Transverse colon (tissue), 4 donors: ENCODE data around the gene ZNF446.

ENCODE experiments used
- EP300 ChIP-seq: sonication (generic); formaldehyde crosslinking; IDR thresholded peaks from one replicate; pipeline ENCODE4 v1.6.1; 2017; ENCODE audit warnings: antibody characterized with exemption, low read depth
- POLR2A ChIP-seq: fragments of 450-650 bp; IDR thresholded peaks from one replicate; pipeline ENCODE4 v1.6.1; 2016; ENCODE audit warnings: antibody characterized with exemption, mild to moderate bottlenecking, moderate library complexity
- POLR2AphosphoS5 ChIP-seq, 3 donors: sonication (generic); formaldehyde crosslinking; IDR thresholded peaks; one replicate each; pipeline ENCODE4 v1.6.1; 2016; ENCODE audit warnings: antibody characterized with exemption in 3 of 3
- TF ChIP-seq, protein P1 (sequence below), 5 experiments: fragments of 200-600 bp in 3 of 5; fragments of 450-650 bp in 2 of 5; sonication (generic) in 3 of 5; IDR thresholded peaks; 1 replicate in 2 of 5; 2 replicates in 3 of 5; pipeline ENCODE4 v1.5.1; 2016 to 2017; ENCODE audit warnings: antibody characterized with exemption in 5 of 5, inconsistent platforms in 3 of 5, mild to moderate bottlenecking in 2 of 5, moderate library complexity in 1 of 5

DNA sequence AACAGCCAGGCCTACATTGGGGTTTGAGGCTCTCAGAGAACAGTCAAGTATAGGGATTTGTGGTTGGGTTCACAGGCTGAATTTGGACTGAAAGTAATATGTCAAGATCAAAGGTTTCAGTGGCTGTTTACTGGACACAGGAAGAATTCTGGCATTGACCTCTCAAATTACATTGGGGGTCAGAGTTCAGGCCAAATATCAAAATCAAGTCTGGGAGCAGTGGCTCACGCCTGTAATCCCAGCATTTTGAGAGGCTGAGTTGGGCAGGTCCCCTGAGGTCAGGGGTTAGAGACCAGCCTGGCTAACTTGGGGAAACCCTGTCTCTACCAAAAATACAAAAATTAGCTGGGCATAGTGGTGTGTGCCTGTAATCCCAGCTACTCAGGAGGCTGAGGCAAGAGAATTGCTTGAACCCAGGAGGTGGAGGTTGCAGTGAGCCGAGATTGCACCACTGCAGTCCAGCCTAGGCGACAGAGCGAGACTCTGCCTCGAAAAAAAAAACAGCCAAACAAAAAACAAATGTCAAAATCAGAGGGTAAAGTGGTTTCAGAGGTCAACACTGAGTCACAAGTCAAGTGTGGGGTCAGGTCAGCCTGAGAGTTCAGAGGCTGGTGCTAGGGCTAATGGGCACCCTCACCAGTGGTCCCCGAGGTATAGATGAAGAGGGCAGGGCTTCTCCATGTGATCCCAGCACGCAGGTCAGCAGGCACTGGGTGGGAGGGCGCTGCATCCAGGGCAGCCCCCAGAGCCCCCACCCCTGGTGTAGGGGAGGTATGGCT lies 34.1 kb downstream of the ZNF446 start:
- TF ChIP-seq, protein P1, sequence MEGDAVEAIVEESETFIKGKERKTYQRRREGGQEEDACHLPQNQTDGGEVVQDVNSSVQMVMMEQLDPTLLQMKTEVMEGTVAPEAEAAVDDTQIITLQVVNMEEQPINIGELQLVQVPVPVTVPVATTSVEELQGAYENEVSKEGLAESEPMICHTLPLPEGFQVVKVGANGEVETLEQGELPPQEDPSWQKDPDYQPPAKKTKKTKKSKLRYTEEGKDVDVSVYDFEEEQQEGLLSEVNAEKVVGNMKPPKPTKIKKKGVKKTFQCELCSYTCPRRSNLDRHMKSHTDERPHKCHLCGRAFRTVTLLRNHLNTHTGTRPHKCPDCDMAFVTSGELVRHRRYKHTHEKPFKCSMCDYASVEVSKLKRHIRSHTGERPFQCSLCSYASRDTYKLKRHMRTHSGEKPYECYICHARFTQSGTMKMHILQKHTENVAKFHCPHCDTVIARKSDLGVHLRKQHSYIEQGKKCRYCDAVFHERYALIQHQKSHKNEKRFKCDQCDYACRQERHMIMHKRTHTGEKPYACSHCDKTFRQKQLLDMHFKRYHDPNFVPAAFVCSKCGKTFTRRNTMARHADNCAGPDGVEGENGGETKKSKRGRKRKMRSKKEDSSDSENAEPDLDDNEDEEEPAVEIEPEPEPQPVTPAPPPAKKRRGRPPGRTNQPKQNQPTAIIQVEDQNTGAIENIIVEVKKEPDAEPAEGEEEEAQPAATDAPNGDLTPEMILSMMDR (IDR thresholded peaks at IDR 0.05), result no peak
- TF ChIP-seq POLR2AphosphoS5 (IDR thresholded peaks at IDR 0.05), result no peak
- no peak for TF ChIP-seq POLR2A
- TF ChIP-seq EP300, result no peak
